GM18526 (cell line): ENCODE results near the gene WDR89.

Experiments
- POLR2A ChIP-seq: IDR thresholded peaks from 3 replicates; pipeline ENCODE4 v1.6.1; 2011; ENCODE audit not compliant: insufficient read length; ENCODE audit errors: extremely low read depth

The WDR89 gene

GRCh38 chr14:63663428-63664341, 22.0 kb upstream of the WDR89 start:
- TF ChIP-seq POLR2A, result no peak

DNA sequence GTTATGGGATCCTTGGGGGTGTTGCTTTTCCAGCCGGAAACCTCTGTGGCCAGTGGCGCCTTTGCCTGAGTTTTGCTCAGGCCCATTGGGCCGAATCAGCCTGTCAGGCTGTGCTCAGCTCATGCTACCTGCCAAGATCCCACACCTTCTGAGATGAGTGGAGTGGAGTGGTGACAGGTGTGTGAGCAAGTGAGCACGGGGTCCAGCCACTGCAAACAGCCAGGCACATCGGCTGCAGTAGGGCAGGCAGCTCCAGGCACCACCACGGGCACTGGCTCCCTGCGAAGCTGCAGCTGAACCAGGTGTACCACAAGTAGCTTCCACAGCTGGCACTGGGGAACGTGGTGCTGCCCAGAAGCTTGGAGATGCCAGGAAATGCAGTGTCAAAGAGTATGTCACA, 21.1 kb upstream of the WDR89 start:
- no peak for TF ChIP-seq POLR2A

- TF ChIP-seq POLR2A, result no peak
Measured at GRCh38 chr14:63659726-63660125, 18.1 kb upstream of the WDR89 start.

GRCh38 chr14:63656194-63656593, 14.5 kb upstream of the WDR89 start:
- no peak for TF ChIP-seq POLR2A

DNA sequence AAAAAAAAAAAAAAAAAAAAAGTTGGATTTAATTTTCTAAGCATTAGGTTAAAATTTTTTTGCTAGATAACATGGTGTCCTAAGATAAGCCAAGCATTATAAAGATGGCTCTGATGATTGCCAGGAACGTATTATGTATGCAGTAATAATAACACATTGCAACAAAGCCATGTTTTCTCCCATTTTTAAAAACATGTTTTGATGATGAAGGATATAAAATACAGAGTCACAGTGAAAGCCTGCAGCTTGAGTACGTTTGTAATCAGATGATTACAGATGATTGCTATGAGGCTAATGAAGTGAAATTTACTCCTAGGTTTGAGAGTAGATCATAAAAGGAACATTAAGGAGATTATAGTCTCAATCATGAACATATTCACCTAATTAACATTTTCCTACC, 13.3 kb upstream of the WDR89 start:
- no peak for TF ChIP-seq POLR2A

- TF ChIP-seq POLR2A, result no peak
Measured at GRCh38 chr14:63654346-63654745, 12.7 kb upstream of the WDR89 start.

DNA sequence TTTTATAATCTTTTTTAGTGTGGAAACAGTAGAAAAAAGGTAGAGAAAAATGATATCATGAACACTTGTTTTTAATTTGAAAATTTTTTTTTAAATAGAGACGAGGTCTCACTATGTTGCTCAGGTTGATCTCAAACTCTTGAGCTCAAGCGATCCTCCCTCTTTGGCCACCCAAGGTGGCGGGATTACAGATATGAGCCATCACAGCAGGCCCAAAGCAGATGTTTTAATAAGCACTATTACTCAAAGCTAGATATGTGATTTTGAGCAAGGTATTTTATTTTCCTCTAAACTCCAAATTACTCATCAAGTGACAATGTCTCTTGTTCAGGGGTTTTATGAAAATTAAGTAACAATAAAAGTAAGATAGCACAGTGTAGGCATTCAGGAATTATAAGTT, 10.7 kb upstream of the WDR89 start:
- no peak for TF ChIP-seq POLR2A

- TF ChIP-seq POLR2A, result no peak
Measured at GRCh38 chr14:63650256-63650952, 8.7 kb upstream of the WDR89 start.

DNA sequence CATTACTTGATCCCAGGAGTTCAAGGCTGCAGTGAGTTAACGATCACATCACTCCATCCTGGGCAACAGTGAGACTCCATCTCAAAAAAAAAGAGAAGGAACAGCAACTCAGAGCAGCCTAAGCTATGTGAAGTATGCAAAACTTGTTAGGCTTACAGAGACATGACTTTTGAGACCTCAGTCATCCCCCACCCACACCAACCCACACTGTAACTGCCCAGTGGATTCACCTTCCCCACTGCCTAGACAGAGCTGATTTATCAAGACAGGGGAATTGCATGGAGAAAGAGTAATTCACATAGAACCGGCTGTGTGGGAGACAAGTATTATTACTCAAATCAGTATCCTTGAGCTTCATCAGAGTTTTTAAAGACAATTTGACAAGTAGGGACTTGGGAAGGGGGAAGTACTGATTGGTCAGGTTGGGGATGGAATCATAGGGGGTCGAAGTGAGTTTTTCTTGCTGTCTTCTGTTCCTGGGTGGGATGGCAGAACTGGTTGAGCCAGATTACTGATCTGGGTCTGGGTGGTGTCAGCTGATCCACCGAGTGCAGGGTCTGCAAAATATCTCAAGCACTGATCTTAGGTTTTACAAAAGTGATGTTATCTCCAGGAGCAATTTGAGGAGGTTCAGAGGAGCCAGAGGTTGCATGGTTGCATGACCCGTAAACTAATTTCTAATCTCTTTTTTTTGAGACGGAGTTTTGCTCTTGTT, 6.2 kb upstream of the WDR89 start:
- no peak for TF ChIP-seq POLR2A

- no peak for TF ChIP-seq POLR2A
Measured at GRCh38 chr14:63644741-63645140, 3.1 kb upstream of the WDR89 start.

DNA sequence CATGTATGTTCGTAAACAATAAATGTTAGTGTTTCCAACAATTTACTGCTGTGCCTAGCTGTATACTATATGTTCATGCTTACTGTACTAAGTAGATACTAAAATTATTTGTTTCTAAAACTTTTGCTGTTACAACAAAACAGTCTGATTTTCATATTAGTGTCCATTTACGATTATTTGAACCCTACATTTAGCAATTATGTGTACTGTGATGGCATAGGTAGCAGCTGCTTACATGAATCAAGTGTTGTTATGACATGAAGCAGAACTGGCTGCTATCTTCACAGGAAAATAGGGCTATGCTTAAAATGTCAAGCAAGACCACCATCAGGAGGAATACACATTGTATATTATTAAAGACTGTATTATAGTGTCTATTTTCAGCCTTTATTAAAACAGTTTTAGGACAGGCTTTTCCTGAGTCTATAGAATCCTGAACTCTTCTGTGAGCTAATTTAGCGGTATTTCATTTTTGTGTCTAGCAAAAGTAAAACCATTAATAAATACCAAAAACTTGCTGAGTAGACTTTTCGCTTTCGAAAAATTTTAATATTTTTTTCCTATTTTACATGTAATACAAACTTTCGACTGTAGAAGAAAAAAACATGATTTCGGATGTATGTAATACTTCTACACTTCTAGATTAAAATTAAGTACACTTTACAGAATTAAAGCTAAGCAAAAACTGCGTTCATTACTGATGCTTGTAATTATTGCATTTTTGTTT, 1.1 kb upstream of the WDR89 start:
- no peak for TF ChIP-seq POLR2A

GRCh38 chr14:63642229-63642611, 549 bp upstream of the WDR89 start:
- no peak for TF ChIP-seq POLR2A

GRCh38 chr14:63638493-63638892, 3.2 kb downstream of the WDR89 start:
- TF ChIP-seq POLR2A, result no peak

DNA sequence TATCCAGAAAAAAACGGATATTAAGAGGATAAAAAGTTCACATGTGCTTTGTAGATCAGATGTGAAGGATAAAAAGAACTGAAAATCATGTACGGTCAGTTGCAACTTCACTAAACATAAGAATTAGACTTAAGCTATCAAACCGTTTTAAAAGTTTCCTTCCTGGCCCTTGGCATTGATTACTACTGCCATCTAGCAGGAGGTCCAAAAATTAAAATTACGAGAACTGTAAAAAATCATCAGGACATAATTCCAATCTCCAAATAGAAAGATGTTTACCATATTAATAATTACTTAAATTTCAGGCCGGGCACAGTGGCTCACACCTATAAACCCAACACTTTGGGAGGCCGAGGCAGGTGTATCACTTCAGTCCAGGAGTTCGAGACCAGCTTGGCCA, 7.9 kb downstream of the WDR89 start:
- no peak for TF ChIP-seq POLR2A

DNA sequence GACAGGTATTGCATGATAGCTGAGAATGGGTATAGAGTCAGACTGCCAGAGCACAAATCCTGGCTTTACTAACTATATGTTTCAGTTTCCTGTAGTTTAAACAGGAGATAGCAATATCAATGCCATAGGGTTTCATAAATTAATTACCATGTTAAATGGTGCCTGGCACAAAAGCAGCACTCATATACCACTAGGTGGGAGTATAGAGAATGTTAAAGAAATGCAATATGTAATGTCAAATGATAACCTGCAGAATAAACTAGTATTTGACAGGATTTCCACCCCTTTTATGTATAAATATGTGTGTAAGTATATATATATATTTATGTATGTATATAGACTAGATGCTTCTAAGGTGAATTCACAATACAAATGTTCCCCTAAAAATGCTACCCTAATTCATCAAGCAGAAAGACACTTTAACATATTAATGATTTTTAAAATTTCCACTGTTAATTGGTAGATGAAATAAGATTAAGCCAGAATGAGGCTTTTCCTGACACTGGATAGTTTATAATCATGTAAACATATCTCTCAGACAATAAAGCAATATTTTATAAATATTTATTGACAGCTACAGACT, 8.6 kb downstream of the WDR89 start:
- no peak for TF ChIP-seq POLR2A
